ENCODE data around the gene CARMIL1.

DNA sequence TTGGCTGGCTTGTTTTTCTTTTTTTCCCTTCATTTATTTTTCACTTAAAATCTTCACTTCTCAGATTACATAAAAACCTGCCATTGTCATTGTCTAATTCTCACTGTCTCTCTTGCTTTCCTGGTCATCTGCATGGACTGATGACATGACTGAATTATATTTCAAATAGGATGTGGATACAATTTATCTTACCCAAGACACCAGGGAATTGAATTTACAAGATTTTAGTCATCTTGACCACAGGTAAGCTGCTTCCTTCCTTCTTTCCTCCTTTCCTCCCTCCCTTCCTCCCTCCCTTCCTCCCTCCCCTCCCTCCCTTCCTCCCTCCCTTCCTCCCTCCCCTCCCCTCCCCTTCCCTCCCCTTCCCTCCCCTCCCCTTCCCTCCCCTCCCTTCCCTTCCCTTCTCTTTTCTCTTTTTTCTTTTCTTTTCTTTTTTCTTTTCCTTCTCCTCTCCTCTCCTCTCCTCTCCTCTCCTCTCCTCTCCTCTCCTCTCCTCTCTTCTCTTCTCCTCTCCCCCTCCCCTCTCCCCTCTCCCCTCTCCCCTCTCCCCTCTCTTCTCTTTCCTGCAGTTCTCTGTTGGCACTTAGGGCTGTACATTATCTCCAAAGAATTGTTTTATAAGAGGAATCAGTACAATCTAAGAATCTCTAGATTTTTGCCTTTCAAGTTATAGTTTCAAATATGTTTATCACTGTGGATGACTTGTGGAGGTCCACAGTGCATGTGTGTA, 171.5 kb downstream of the CARMIL1 start:
- TF ChIP-seq CTCF (IDR thresholded peaks at IDR 0.05) (no peak), POLR2A (IDR thresholded peaks at IDR 0.05) (no peak)
